Measurements from ENCODE around the gene FKBP5.
"Not testable (repeated sequence)": the region's sequence is repeated elsewhere in the genome, so short reads cannot be mapped to it uniquely, and the experiment has no call there.

FKBP5 gene

DNA sequence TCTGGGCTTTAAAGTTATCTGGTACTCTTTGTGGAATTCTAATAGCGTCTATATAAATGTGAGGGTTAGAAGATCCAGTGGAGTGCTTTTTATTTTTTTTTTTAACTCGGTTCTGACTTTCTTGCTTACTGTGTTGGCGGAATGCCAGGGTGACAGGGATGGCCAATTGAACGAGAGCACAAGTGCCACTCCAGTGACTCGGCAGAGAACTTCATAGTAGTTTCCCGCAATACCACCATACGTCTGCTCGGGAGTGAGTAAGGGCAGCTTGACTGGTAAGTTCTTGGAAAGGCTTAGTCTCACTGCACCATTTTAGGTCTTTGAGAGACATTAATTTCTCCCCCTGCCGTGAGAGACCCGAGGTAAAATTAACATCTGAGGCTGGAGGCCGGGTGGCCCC lies 126.7 kb downstream of the FKBP5 start:
- FAIRE-seq = no peak
- DNase-seq (ENCODE audit: extremely low spot score, insufficient read length, low read depth) = no peak

DNA sequence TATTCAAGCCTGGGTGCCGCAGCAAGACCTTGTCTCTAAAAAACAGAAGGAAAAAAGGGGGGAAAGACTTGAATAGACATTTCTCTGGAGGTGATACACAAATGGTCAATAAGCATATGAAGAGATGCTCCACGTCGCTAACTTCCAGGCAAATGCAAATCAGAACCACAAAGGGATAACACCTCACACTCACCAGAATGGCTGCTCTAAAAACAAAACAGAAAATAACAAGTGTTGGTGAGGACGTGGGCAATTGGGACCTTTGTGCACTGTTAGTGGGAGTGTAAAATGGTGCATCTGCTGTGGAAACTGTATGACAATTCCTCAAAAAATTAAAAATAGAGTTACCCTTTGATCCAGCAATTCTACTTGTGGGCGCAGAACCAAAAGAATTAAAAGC lies 127.6 kb downstream of the FKBP5 start:
- DNase-seq (ENCODE audit: extremely low spot score, insufficient read length, low read depth) = no peak
- no peak for FAIRE-seq

DNA sequence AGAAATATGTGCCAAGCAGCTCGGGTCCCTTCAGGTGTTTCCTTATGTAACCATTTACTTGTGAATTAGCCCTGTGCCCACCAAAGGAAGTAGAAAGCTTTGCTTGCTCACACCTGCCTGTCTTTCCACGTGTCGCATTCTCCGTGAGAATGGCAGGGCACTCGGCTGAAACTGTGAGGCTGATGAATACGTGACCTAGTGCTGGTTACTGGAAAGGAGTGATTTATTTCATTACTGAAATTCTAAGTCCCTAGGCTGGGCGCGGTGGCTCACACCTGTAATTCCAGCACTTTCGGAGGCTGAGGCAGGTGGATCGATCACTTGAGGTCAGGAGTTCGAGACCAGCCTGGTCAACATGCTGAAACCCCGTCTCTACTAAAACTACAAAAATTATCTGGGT lies 130.1 kb downstream of the FKBP5 start:
- DNase-seq (ENCODE audit: extremely low spot score, insufficient read length, low read depth) (no peak), FAIRE-seq (no peak)

DNA sequence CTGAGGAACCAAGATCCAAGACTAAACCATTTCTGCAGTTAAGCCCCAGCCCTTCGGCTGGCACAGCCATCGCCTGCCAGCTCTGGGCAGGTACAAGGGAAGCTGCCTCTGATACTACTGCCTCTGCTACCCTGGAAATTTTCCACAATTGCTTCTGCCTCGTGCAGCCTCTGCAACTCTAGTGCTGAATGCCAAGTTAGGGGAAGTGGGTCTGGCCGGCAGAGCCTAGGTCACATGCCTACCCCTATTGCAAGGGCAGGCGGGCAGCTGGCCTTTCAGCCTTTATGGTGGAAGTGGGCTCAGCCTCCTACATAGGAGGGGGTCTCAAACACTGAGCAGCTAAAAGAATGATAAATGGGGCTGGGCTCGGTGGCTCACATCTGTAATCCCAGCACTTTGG lies 131.5 kb downstream of the FKBP5 start:
- FAIRE-seq = no peak

DNA sequence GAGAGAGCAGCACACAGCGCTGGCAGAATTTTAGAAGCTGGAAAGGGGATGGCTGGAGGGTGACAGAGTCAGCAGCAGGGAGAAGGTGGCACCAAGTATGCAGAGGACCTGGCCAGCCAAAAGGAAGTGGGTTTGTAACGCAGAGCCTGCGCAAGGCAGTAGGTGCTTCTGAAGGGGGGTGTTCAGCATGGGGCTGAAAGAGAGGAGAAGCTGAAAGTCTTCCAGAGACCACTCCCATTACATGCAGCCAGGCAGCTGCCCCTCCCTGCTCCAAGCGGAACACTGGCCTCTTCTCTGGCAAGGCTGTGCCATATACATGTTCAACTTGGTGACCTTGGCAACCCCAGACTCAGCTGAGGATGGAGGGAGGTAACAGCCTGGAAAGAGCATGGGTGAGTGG lies 133.9 kb downstream of the FKBP5 start:
- FAIRE-seq = no peak

More for the DNA sequence above, 131.5 kb downstream of the FKBP5 start:
- DNase-seq (ENCODE audit: extremely low spot score, insufficient read length, low read depth) = no peak

DNA sequence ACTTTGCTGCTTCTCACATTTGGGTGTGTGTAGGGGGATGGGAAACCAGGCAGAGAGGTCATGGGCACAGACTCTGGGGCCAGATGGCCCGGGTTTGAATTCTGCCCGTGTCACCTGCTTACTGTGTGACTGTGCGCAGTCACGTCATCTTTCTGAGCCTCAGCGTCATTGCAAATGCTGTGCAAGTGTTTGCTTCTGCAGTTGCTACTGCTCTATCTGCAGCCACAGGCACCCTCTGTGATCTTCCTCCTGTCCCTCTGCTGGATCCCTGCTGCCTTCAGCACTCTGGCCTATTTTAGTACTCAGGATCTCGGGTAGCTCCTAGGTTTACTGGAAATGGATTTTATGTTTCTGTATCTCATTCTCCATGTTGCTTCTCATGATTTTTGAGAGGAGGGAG lies 135.4 kb downstream of the FKBP5 start:
- FAIRE-seq (no peak), DNase-seq (ENCODE audit: extremely low spot score, insufficient read length, low read depth) (no peak)

More for the DNA sequence above, 133.9 kb downstream of the FKBP5 start:
- DNase-seq (ENCODE audit: extremely low spot score, insufficient read length, low read depth) = no peak

DNA sequence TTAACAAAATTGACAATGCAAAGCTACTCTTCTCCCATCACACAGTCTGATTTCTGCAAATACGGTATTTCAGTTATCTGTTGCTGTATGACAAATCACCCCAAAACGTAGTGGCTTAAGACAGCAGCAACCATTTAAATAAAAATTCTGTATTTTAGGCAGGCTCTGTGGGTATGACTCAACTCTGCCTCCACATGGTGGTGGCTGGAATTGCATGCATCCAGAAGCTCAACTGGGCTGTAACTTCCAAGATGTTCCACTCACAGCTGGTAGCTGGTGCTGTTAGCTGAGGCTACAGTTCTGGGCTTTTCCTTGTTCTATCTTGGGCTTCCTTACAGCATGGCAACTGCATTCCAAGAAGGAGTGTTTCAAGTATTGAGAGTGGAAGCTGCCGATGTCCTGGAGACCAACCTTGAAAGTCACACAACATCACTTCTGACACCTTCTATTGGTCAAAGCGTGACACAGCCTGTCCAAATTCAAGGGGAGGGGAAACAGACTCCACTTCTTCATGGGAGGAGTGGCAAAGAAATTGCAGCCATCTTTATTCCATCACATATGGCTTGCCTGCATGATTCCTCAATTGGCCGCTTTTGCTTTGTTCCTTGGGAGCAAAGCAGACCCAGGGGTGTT lies 136.3 kb downstream of the FKBP5 start:
- FAIRE-seq (peak; percentile 45), DNase-seq (ENCODE audit: extremely low spot score, insufficient read length, low read depth) (no peak)

DNA sequence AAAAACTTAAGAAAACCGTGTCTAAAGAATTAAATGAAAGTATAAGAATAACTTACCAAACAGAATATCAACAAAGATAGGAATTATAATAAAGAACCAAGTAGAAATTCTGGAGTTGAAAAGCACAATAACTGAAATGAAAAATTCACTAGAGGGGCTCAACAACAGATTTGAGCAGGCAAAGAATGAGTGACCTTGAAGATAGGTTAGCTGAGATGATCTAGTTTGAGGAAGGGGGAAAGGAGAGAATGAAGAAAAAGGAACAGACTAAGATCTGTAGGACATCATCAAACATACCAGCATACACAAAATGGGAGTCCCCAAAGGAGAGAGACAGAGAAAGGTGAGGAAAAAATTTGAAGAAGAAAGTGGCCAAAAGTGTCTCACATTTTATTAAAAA lies 138.3 kb downstream of the FKBP5 start:
- FAIRE-seq = no peak
- no peak for DNase-seq (ENCODE audit: extremely low spot score, insufficient read length, low read depth)

DNA sequence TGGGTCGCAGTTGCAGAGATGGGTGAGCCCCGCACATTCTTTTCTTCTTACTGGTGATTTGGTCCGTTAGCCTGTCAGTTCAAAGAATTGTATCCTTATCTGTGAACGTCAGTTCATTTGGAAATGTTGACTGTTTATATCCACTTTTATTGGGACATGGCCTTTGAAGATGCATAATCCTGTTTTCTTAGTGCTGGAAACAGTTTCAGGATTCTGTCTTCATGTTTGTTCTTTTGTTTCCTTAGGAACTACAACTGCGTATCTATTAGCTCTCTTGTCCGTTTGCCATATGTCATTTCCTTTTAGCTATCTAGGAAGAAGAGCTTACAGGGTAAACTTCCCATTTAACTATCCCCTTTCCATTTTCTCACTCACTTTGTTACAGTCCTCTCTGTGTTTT lies 141.0 kb downstream of the FKBP5 start:
- no peak for FAIRE-seq

DNA sequence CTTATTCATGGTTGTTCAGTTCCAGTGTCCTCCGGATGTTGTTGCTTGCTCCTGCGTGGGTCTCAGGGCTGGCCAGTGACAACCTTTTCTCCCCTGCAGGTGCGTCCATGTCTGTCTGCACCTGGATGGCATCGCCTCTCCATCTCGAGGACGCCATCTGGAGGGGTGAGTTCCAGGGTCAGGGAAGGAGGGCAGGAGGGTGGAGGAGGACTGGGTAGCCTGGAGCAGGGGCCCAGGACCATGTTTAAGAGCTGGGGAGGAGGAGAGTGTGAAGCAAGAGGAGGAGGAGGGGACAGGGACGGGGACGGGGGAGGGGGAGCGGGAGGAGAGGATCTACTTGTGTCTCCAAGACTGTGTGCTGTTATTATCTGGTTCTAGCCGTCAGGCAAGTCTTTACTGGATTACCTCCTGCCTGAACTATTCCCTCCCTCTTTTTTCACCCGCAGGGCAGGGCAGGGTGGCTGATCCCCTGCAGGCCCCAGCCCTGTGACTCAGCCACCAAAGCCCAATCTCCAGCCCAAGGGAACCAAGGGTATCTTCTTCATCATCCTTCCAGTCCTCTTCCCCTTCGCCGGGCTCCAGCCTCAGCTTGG lies 143.8 kb downstream of the FKBP5 start:
- no peak for FAIRE-seq

More for the DNA sequence above, 141.0 kb downstream of the FKBP5 start:
- no peak for DNase-seq (ENCODE audit: extremely low spot score, insufficient read length, low read depth)

DNA sequence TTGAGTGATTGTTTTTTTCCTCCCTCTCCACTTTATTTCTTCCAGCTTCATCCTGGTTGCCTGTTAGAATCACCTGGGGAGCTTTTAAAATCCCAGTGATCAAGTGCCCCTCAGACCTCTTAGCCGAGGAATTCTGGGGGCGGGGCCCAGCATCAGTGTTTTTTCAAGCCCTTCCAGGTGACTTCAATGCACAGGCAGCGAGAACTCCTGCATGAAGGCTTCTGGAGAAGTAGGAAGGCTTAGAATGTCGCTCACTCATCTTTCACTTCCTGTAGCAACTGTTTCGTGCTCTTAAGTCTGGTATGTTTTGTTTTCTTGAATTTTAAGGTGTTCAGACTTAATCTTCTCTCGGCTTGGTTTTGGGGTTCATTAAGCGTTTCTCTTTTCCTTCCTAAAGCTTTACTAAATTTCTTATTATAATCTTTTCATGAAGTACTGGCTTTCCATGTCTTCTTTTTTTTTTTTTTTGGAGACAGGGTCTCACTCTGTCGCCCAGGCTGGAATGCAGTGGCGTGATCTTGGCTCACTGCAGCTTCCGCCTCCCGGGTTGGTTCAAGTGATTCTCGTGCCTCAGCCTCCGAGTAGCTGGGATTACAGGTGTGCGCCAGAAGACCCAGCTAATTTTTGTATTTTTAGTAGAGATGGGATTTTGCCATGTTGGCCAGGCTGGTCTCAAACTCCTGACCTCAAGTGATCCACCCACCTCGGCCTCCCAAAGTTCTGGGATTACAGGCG lies 145.1 kb downstream of the FKBP5 start:
- FAIRE-seq = no peak

More for the DNA sequence above, 143.8 kb downstream of the FKBP5 start:
- DNase-seq (ENCODE audit: extremely low spot score, insufficient read length, low read depth) = no peak

DNA sequence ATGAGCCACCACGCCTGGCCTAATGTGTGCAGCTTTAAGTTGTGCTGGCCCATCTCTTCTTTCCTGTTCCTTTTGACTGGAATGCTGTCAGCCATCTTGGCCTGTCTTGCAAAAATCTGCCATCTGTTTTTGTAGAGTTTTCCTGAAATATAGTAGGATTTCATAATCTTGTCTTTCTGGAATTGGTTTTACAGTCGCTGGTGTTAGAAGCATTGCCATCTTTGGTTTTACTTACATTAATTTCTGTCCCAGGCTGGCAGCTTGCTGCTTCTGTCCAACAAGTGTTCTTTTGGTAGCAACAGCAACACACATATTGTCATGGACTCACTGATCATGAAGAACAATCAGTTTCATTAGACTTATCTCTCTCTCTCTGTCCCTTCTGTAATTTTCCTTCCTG lies 146.9 kb downstream of the FKBP5 start:
- FAIRE-seq (no peak), DNase-seq (ENCODE audit: extremely low spot score, insufficient read length, low read depth) (no peak)

More for the DNA sequence above, 145.1 kb downstream of the FKBP5 start:
- no peak for DNase-seq (ENCODE audit: extremely low spot score, insufficient read length, low read depth)

DNA sequence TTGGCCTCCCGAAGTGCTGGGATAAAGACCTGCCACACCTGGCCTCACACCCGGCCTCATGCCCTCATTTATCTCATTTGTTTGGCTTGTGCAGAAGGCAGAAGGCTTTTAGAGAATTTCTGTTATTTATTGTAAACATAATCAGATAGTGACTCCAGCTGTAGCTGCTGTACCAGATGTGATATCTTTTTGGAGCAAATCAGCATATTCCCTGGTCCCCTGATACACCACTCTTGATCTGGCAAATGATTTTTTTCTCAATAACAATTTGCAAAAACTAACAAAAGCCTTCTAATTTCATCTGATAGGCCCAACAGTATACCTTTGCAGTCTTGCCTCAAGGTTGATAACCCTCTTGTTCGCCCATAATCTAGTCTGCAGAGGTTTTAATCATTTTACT lies 149.5 kb downstream of the FKBP5 start:
- DNase-seq (ENCODE audit: extremely low spot score, insufficient read length, low read depth) = no peak
- no peak for FAIRE-seq

DNA sequence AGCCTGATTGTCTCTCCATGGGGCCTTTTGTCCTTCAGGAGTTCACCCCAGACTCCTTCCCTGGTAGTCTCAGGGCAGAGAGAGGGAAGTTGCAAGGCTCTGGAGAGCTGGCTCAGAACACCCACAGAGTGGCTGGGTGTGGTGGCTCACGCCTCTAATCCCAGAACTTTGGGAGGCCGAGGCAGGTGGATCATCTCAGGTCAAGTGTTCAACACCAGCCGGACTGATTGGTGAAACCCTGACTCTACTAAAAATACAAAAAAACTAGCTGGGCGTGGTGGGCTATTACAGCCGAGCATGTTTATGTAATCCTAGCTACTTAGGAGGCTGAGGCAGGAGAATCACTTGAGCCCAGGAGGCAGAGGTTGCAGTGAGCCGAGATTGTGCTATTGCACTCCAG lies 152.9 kb downstream of the FKBP5 start:
- DNase-seq (ENCODE audit: extremely low spot score, insufficient read length, low read depth); FAIRE-seq: not testable (repeated sequence)

DNA sequence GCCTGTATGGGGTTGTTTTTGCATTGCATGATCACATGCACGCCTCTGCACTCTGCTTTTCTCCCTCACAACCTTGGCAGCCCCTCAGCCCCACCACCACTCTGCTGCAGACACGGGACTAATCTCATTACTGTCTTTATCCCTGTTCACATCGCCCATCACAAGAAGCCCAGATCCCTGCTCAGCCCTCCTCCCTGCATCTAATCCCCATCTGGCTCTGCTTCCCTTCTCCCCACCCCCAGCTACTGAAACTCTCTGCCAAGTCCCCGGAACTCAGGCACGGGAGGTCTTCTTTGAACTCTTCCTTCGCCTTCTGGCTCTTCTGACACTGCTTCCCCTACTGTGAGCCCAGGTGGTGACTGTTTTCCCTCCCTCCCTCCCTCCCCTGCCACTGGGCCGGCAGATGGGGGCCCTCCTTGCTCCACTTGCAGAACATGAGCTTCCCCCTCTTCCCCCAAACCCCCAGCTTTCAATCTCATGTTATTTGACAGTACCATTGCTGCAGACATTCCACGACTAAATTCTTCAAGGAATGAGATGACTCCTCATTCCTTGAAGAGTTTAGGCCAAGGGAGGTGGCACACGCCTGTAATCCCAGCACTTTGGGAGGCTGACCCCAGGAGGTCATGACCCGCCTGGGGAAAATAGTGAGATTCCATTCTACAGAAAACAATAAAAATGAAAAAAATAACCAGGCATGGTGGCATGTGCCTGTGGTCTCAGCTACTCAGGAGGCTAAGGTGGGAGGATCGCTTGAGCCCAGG lies 154.1 kb downstream of the FKBP5 start:
- DNase-seq (ENCODE audit: extremely low spot score, insufficient read length, low read depth) = no peak
- no peak for FAIRE-seq

DNA sequence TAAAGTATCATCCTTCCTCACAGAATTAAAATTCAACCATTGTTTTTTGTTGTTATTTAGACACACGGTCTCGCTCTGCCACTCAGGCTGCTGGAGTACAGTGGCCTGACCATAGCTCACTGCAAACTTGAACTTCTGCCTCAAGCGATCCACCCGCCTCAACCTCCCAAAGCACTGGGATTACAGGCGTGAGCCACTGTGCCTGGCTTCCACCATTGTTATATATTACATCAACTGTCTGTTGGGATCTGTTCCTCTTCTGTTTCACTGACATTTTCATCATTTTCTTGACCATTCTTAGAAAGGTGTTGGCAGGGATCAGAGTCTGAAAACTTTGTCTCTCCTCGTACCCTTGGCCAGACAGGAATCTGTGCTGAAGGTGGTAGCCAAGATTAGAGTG lies 154.7 kb downstream of the FKBP5 start:
- no peak for FAIRE-seq
- no peak for DNase-seq (ENCODE audit: extremely low spot score, insufficient read length, low read depth)

DNA sequence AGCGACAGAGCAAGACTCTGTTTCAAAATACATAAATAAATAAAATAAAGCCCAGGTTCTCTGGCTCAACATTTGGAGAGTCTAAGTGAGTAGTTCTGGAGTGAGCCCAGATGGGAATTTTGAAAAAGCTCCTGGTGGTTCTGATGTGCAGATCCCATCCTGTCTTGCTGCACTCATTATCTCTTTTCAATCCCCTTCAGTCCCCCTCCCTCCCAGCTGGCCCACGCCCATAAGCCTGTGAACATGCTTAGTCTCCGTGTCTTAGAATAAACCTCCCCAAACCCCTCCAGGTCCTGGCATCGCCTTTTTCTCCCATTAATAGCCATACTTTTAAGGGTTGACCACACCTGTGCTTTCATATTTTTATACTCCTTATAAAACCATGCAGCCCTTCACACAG lies 156.6 kb downstream of the FKBP5 start:
- FAIRE-seq (no peak), DNase-seq (ENCODE audit: extremely low spot score, insufficient read length, low read depth) (no peak)

DNA sequence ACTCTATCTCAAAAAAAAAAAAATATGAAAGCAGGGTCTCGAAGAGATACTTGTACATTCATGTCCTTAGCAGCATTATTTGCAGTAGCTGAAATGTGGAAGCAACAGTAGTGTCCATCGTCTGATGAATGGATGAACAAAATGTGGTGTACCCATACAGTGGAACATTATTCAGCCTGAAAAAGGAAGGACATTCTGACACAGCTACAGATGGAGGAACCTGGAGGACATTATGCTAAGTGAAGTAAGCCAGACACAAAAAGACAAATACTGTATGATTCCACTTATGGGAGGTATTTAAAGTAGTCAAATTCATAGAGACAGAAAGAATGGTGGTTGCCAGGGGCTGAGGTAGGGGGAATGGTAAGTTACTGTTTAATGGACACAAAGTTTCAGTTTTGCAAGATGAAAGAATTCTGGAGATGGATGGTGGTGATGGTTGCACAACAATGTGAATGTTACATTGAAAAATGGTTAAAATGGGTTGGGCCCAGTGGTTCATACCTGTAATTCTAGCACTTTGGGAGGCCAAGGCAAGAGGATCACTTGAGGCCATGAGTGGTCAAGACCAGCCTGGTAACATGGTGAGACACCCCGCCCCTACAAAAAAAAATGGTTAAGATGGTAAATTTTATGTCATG lies 164.2 kb downstream of the FKBP5 start:
- DNase-seq (ENCODE audit: extremely low spot score, insufficient read length, low read depth) (no peak), FAIRE-seq (no peak)
